NCI-H460 (cell line): ENCODE data around the gene SLC26A1. TPM values are rescaled to one million over a fixed set of nuclear protein-coding genes. Genes with fewer than 3 reads are reported as not detected.
"Not testable (repeated sequence)": the region's sequence is repeated elsewhere in the genome, so short reads cannot be mapped to it uniquely, and the experiment has no call there.

Experiments
- DNase-seq: peaks from one replicate; pipeline ENCODE4 v3.0.0-alpha.2; 2016; ENCODE audit warnings: low read depth; ENCODE audit errors: extremely low read depth
- total RNA-seq: library from RNA; depleted of rRNA; stranded (reverse); fragments of >200 nt; shearing (Covaris generic); gene quantifications from 2 replicates; pipeline ENCODE4 v1.2.3, GENCODE V29; 2014; rRNA removed

The SLC26A1 gene
- total RNA-seq, 1 experiment from 2014 or later: 1.1 TPM

GRCh38 chr4:945274-946102 lies 47.7 kb downstream of the SLC26A1 start:
- no peak for DNase-seq

DNA sequence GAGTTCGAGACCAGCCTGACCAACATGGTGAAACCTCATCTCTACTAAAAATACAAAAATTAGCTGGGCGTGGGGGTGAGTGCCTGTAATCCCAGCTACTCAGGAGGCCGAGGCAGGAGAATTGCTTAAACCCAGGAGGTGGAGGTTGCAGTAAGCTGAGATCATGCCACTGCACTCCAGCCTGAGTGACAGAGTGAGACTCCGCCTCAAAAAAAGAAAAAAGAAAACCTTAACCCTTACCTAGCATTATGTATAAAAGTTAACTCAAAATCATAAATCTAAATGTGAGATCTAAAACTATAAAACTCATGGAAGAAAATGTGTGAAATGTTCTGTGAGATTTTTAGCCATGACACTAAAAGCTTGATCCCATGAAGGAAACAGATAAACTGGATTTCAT lies 53.7 kb downstream of the SLC26A1 start:
- DNase-seq: not testable (repeated sequence)

Other genes starting within 250 kb of the SLC26A1 start
- 0.10 and 0.61 TPM in 2 replicates for gene CPLX1, start 167.3 kb downstream of the SLC26A1 start, total RNA-seq
- 64.4 and 67.2 TPM in 2 replicates for gene GAK, start 61.1 kb downstream of the SLC26A1 start, total RNA-seq
- 8.1 and 11.2 TPM in 2 replicates for gene TMEM175, start 60.9 kb downstream of the SLC26A1 start, total RNA-seq
- gene DGKQ, start 19.8 kb downstream of the SLC26A1 start, total RNA-seq: 7.5 and 7.9 TPM in 2 replicates
- gene IDUA, start 6.4 kb downstream of the SLC26A1 start, total RNA-seq: 6.9 and 8.9 TPM in 2 replicates
- 16.8 and 21.7 TPM in 2 replicates for gene FGFRL1, start 18.2 kb upstream of the SLC26A1 start, total RNA-seq
- 9.9 and 13.3 TPM in 2 replicates for gene RNF212, start 120.2 kb upstream of the SLC26A1 start, total RNA-seq
- 0.17 TPM in 1 of 2 replicates, not detected in the other for gene SPON2, start 179.2 kb upstream of the SLC26A1 start, total RNA-seq